Measurements from ENCODE around the gene TMEM126A. TPM values are rescaled to one million over a fixed set of nuclear protein-coding genes. Genes with fewer than 3 reads are reported as not detected.

TMEM126A gene
- total and polyA plus RNA-seq, 3 experiments from 2014 or later, result 70.0 to 73.0 (median 72.3) TPM

- H3K27ac ChIP-seq (ENCODE audit: low read depth, low read length), result no peak overlapping the region
- peaks cover 0 to 4% (median 0%) of the 10 kb centered on the region in 3 donors for H3K4me1 Mint-ChIP-seq
- H3K9me3 ChIP-seq (ENCODE audit: low read length), result no peaks in the 10 kb centered on the region
- H3K4me3 Mint-ChIP-seq, result no peak overlapping the region
- H3K36me3 ChIP-seq (ENCODE audit: insufficient read depth, low read length), result no peaks in the 10 kb centered on the region
- H3K36me3 Mint-ChIP-seq, result peaks cover 2 to 5% (median 4%) of the 10 kb centered on the region in 3 donors
- no peaks in the 10 kb centered on the region for H3K4me1 ChIP-seq (ENCODE audit: insufficient read depth, low read length)
- H3K4me3 ChIP-seq (ENCODE audit: low read length), result no peak overlapping the region
- H3K27me3 ChIP-seq (ENCODE audit: insufficient read depth, low read length, poor library complexity, severe bottlenecking), result no peaks in the 10 kb centered on the region
- ChIA-PET POLR2A (no interaction called here), CTCF (no interaction called here)
- H3K9me3 Mint-ChIP-seq, result no peaks in the 10 kb centered on the region
- H3K27me3 Mint-ChIP-seq, result peaks cover 0 to 12% of the 10 kb centered on the region in 2 donors
- no peak overlapping the region for H3K27ac Mint-ChIP-seq
- no peak for DNase-seq
Measured at GRCh38 chr11:85619499-85619898, 28.3 kb upstream of the TMEM126A start.

- H3K4me3 Mint-ChIP-seq, result no peak overlapping the region
- H3K4me3 ChIP-seq (ENCODE audit: low read length), result no peak overlapping the region
- H3K27ac Mint-ChIP-seq, result no peak overlapping the region
- H3K4me1 Mint-ChIP-seq, result peaks cover 0 to 8% (median 3%) of the 10 kb centered on the region in 3 donors
- DNase-seq, result no peak
- H3K36me3 ChIP-seq (ENCODE audit: insufficient read depth, low read length), result no peaks in the 10 kb centered on the region
- no peaks in the 10 kb centered on the region for H3K9me3 Mint-ChIP-seq
- ChIA-PET POLR2A (no interaction called here), CTCF (interaction anchor here (1.2 kb wide), 1 partner anchor 25 kb away, joined by 3 read pairs; no protein-coding TSS in a partner anchor)
- H3K4me1 ChIP-seq (ENCODE audit: insufficient read depth, low read length), result no peaks in the 10 kb centered on the region
- no peaks in the 10 kb centered on the region for H3K27me3 ChIP-seq (ENCODE audit: insufficient read depth, low read length, poor library complexity, severe bottlenecking)
- H3K36me3 Mint-ChIP-seq, result peaks cover 2 to 7% (median 5%) of the 10 kb centered on the region in 3 donors
- H3K27ac ChIP-seq (ENCODE audit: low read depth, low read length), result no peak overlapping the region
- peaks cover 0 to 12% of the 10 kb centered on the region in 2 donors for H3K27me3 Mint-ChIP-seq
- H3K9me3 ChIP-seq (ENCODE audit: low read length), result no peaks in the 10 kb centered on the region
Measured at GRCh38 chr11:85620256-85620655, 27.5 kb upstream of the TMEM126A start.

GRCh38 chr11:85626496-85626895, 21.3 kb upstream of the TMEM126A start:
- Mint-ChIP-seq H3K36me3 (peaks cover 1 to 25% (median 4%) of the 10 kb centered on the region in 3 donors), H3K4me3 (peak overlapping the region; percentile 41 to 99 (median 94))

GRCh38 chr11:85627332-85627997, 20.3 kb upstream of the TMEM126A start, which contains the start of gene DLG2:
Gene DLG2, minus strand, starts transcription at chr11:85627344.
- Histone ChIP-seq H3K27ac (ENCODE audit: low read depth, low read length) (peak within 1 kb of the TSS; percentile 79), H3K36me3 (ENCODE audit: insufficient read depth, low read length) (no peaks in the 10 kb centered on the region), H3K27me3 (ENCODE audit: insufficient read depth, low read length, poor library complexity, severe bottlenecking) (no peaks in the 10 kb centered on the region), H3K9me3 (ENCODE audit: low read length) (no peaks in the 10 kb centered on the region), H3K4me1 (ENCODE audit: insufficient read depth, low read length) (peaks cover 29% of the 10 kb centered on the region), H3K4me3 (ENCODE audit: low read length) (peak within 1 kb of the TSS; percentile 89)
- POLR2A ChIA-PET, result interaction anchor here (0.9 to 2.6 kb wide), 7 partner anchors 20 to 617 kb away, joined by 3 to 27 read pairs (median 4); partner anchors contain the start of genes CCDC83, CREBZF, EED and TMEM126A
- Mint-ChIP-seq H3K27me3 (no peaks in the 10 kb centered on the region), H3K4me3 (peak within 1 kb of the TSS; percentile 94 to 99 (median 97)), H3K27ac (peak within 1 kb of the TSS; percentile 90 to 97 (median 96)), H3K4me1 (peaks cover 40 to 59% (median 49%) of the 10 kb centered on the region in 3 donors), H3K9me3 (no peaks in the 10 kb centered on the region), H3K36me3 (peaks cover 0 to 29% (median 3%) of the 10 kb centered on the region in 3 donors)
- peak in 1 of 5 donors; percentile 40 for DNase-seq
- CTCF ChIA-PET, result interaction anchor here (1.2 to 2.2 kb wide), 2 partner anchors 10 to 35 kb away, joined by 4 to 10 read pairs; no protein-coding TSS in a partner anchor

More at GRCh38 chr11:85626496-85626895, 21.3 kb upstream of the TMEM126A start:
- Histone ChIP-seq H3K36me3 (ENCODE audit: insufficient read depth, low read length) (no peaks in the 10 kb centered on the region), H3K4me3 (ENCODE audit: low read length) (no peak overlapping the region), H3K9me3 (ENCODE audit: low read length) (no peaks in the 10 kb centered on the region), H3K27me3 (ENCODE audit: insufficient read depth, low read length, poor library complexity, severe bottlenecking) (no peaks in the 10 kb centered on the region), H3K4me1 (ENCODE audit: insufficient read depth, low read length) (peaks cover 29% of the 10 kb centered on the region), H3K27ac (ENCODE audit: low read depth, low read length) (no peak overlapping the region)
- H3K27ac Mint-ChIP-seq, result peak overlapping the region in 5 of 8 donors; percentile 3 to 97 (median 96)
- no peaks in the 10 kb centered on the region for H3K9me3 Mint-ChIP-seq
- H3K27me3 Mint-ChIP-seq, result no peaks in the 10 kb centered on the region
- H3K4me1 Mint-ChIP-seq, result peaks cover 40 to 57% (median 49%) of the 10 kb centered on the region in 3 donors
- DNase-seq, result no peak
- CTCF ChIA-PET, result interaction anchor here (1.0 kb wide), 1 partner anchor 22 kb away, joined by 3 read pairs; no protein-coding TSS in a partner anchor
- POLR2A ChIA-PET, result interaction anchor here (0.6 kb wide), 1 partner anchor 133 kb away, joined by 6 read pairs; no protein-coding TSS in a partner anchor

GRCh38 chr11:85627998-85628770, 19.6 kb upstream of the TMEM126A start, which contains the start of gene TMEM126B:
Gene TMEM126B, plus strand, starts transcription at chr11:85628593. Its CDS starts 15 bp downstream, at chr11:85628608.
- H3K36me3 ChIP-seq (ENCODE audit: insufficient read depth, low read length), result no peaks in the 10 kb centered on the region
- H3K9me3 ChIP-seq (ENCODE audit: low read length), result no peaks in the 10 kb centered on the region
- ChIA-PET POLR2A (interaction anchor here (0.9 to 2.6 kb wide), 7 partner anchors 20 to 617 kb away, joined by 3 to 27 read pairs (median 4); partner anchors contain the start of genes CCDC83, CREBZF, EED and TMEM126A), CTCF (interaction anchor here (0.6 to 2.2 kb wide), 4 partner anchors 9 to 399 kb away, joined by 3 to 10 read pairs (median 4); partner anchors contain the start of gene TMEM126A)
- no peaks in the 10 kb centered on the region for H3K27me3 Mint-ChIP-seq
- peak within 1 kb of the TSS; percentile 79 for H3K27ac ChIP-seq (ENCODE audit: low read depth, low read length)
- H3K4me1 Mint-ChIP-seq, result peaks cover 40 to 59% (median 49%) of the 10 kb centered on the region in 3 donors
- peak within 1 kb of the TSS; percentile 89 for H3K4me3 ChIP-seq (ENCODE audit: low read length)
- H3K36me3 Mint-ChIP-seq, result peaks cover 0 to 31% (median 4%) of the 10 kb centered on the region in 3 donors
- H3K4me3 Mint-ChIP-seq, result peak within 1 kb of the TSS; percentile 94 to 99 (median 97)
- H3K27me3 ChIP-seq (ENCODE audit: insufficient read depth, low read length, poor library complexity, severe bottlenecking), result no peaks in the 10 kb centered on the region
- H3K27ac Mint-ChIP-seq, result peak within 1 kb of the TSS; percentile 90 to 97 (median 96)
- peak; percentile 92 to 96 (median 95) for DNase-seq
- H3K9me3 Mint-ChIP-seq, result no peaks in the 10 kb centered on the region
- peaks cover 29% of the 10 kb centered on the region for H3K4me1 ChIP-seq (ENCODE audit: insufficient read depth, low read length)

- Mint-ChIP-seq H3K27ac (peak overlapping the region; percentile 90 to 97 (median 96)), H3K4me3 (peak overlapping the region; percentile 94 to 99 (median 97)), H3K4me1 (peaks cover 40 to 59% (median 53%) of the 10 kb centered on the region in 3 donors), H3K36me3 (peaks cover 0 to 36% (median 9%) of the 10 kb centered on the region in 3 donors), H3K9me3 (no peaks in the 10 kb centered on the region), H3K27me3 (no peaks in the 10 kb centered on the region)
- H3K9me3 ChIP-seq (ENCODE audit: low read length), result no peaks in the 10 kb centered on the region
- POLR2A ChIA-PET, result interaction anchor here (0.6 to 2.6 kb wide), 6 partner anchors 19 to 616 kb away, joined by 3 to 27 read pairs (median 6); partner anchors contain the start of genes CCDC83, CREBZF, EED and TMEM126A
- H3K27me3 ChIP-seq (ENCODE audit: insufficient read depth, low read length, poor library complexity, severe bottlenecking), result no peaks in the 10 kb centered on the region
- peaks cover 29% of the 10 kb centered on the region for H3K4me1 ChIP-seq (ENCODE audit: insufficient read depth, low read length)
- H3K4me3 ChIP-seq (ENCODE audit: low read length), result peak overlapping the region; percentile 89
- no peak for DNase-seq
- CTCF ChIA-PET, result interaction anchor here (0.6 to 2.2 kb wide), 3 partner anchors 19 to 399 kb away, joined by 3 to 10 read pairs (median 3); partner anchors contain the start of gene TMEM126A
- no peaks in the 10 kb centered on the region for H3K36me3 ChIP-seq (ENCODE audit: insufficient read depth, low read length)
- H3K27ac ChIP-seq (ENCODE audit: low read depth, low read length), result peak overlapping the region; percentile 79
Measured at GRCh38 chr11:85628771-85629341, 18.9 kb upstream of the TMEM126A start.

- POLR2A ChIA-PET, result no interaction called here
- peaks cover 14% of the 10 kb centered on the region for H3K36me3 ChIP-seq (ENCODE audit: insufficient read depth, low read length)
Measured at GRCh38 chr11:85634747-85635146, 13.0 kb upstream of the TMEM126A start.

More at GRCh38 chr11:85634747-85635146, 13.0 kb upstream of the TMEM126A start:
- Histone ChIP-seq H3K9me3 (ENCODE audit: low read length) (no peaks in the 10 kb centered on the region), H3K4me3 (ENCODE audit: low read length) (no peak overlapping the region), H3K27me3 (ENCODE audit: insufficient read depth, low read length, poor library complexity, severe bottlenecking) (no peaks in the 10 kb centered on the region), H3K4me1 (ENCODE audit: insufficient read depth, low read length) (peaks cover 6% of the 10 kb centered on the region), H3K27ac (ENCODE audit: low read depth, low read length) (no peak overlapping the region)
- Mint-ChIP-seq H3K4me3 (no peak overlapping the region), H3K36me3 (peaks cover 5 to 61% (median 11%) of the 10 kb centered on the region in 3 donors), H3K9me3 (no peaks in the 10 kb centered on the region), H3K4me1 (peaks cover 10 to 19% (median 17%) of the 10 kb centered on the region in 3 donors), H3K27ac (no peak overlapping the region), H3K27me3 (no peaks in the 10 kb centered on the region)
- CTCF ChIA-PET, result no interaction called here
- no peak for DNase-seq
